ENCODE measurements around the gene PCTP. TPM values are rescaled to one million over a fixed set of nuclear protein-coding genes. Genes with fewer than 3 reads are reported as not detected.

Gene PCTP
- total and polyA plus RNA-seq, 3 donors from 2014 or later, result 22.6 to 32.0 (median 24.0) TPM

GRCh38 chr17:55722016-55722736, 28.7 kb upstream of the PCTP start:
- Histone ChIP-seq H3K9me3 (no peaks in the 10 kb centered on the region), H3K4me3 (peak overlapping the region in 1 of 2 donors; percentile 17), H3K4me1 (peaks cover 6% of the 10 kb centered on the region), H3K36me3 (ENCODE audit: low read depth, missing control alignments) (no peaks in the 10 kb centered on the region), H3K27me3 (no peaks in the 10 kb centered on the region), H3K27ac (peak overlapping the region in 1 of 2 donors; percentile 59)
- intact Hi-C loops (cut with DNase I; ENCODE audit: low total_unique reads), result no loop called here
- no peak for DNase-seq
- 45 to 50% methylated on average over 5 of the region's 5 CpGs for WGBS, 2 donors
- TF ChIP-seq CTCF (IDR thresholded peaks at IDR 0.05) (no peak), POLR2A (IDR thresholded peaks at IDR 0.05) (no peak)

GRCh38 chr17:55722742-55723487, 27.9 kb upstream of the PCTP start, which contains the start of gene TMEM100:
TSS of gene TMEM100 (minus strand) at chr17:55722864. CDS start at chr17:55721070, 1,794 bp downstream.
- Histone ChIP-seq H3K36me3 (ENCODE audit: low read depth, missing control alignments) (no peaks in the 10 kb centered on the region), H3K27me3 (no peaks in the 10 kb centered on the region), H3K27ac (peak within 1 kb of the TSS in 1 of 2 donors; percentile 59), H3K4me1 (peaks cover 6% of the 10 kb centered on the region), H3K4me3 (peak within 1 kb of the TSS; percentile 9 to 17), H3K9me3 (no peaks in the 10 kb centered on the region)
- 24 to 35% methylated on average over 12 of the region's 12 CpGs for WGBS, 2 donors
- intact Hi-C loops (cut with DNase I; ENCODE audit: low total_unique reads), result no loop called here
- no peak for TF ChIP-seq POLR2A (IDR thresholded peaks at IDR 0.05)
- no peak for TF ChIP-seq CTCF (IDR thresholded peaks at IDR 0.05)
- peak; percentile 23 for DNase-seq

GRCh38 chr17:55723488-55723848, 27.4 kb upstream of the PCTP start:
- DNase-seq, result no peak
- H3K4me3 ChIP-seq, result no peak overlapping the region
- no peak overlapping the region for H3K27ac ChIP-seq
- TF ChIP-seq POLR2A (IDR thresholded peaks at IDR 0.05) (no peak), CTCF (IDR thresholded peaks at IDR 0.05) (no peak)
- H3K4me1 ChIP-seq, result peaks cover 10% of the 10 kb centered on the region
- no peaks in the 10 kb centered on the region for H3K36me3 ChIP-seq (ENCODE audit: low read depth, missing control alignments)
- intact Hi-C loops (cut with DNase I; ENCODE audit: low total_unique reads), result no loop called here
- no peaks in the 10 kb centered on the region for H3K9me3 ChIP-seq
- no peaks in the 10 kb centered on the region for H3K27me3 ChIP-seq

- whole genome bisulfite sequencing, 2 donors, result 45 to 63% methylated on average over 2 of the region's 2 CpGs
- Histone ChIP-seq H3K27ac (peak overlapping the region in 1 of 2 donors; percentile 42), H3K36me3 (ENCODE audit: low read depth, missing control alignments) (no peaks in the 10 kb centered on the region), H3K27me3 (no peaks in the 10 kb centered on the region), H3K9me3 (no peaks in the 10 kb centered on the region), H3K4me3 (no peak overlapping the region), H3K4me1 (peaks cover 13% of the 10 kb centered on the region)
- intact Hi-C loops (cut with DNase I; ENCODE audit: low total_unique reads), result no loop called here
- TF ChIP-seq CTCF (IDR thresholded peaks at IDR 0.05), result no peak
- TF ChIP-seq POLR2A (IDR thresholded peaks at IDR 0.05), result no peak
- DNase-seq, result peak; percentile 61
These were observed 24.4 kb upstream of the PCTP start for GRCh38 chr17:55726440-55726839.

All from testis (tissue), 3 donors.